H1 (cell line): ENCODE measurements around the gene FADS6. TPM values are rescaled to one million over a fixed set of nuclear protein-coding genes. Genes with fewer than 3 reads are reported as not detected.

Experiments
- CTCF ChIA-PET: fragments of 300-600 bp; sonication (Branson Sonifier 250); formaldehyde crosslinking; loops from one replicate; lab custom pipeline; 2021; ENCODE audit not compliant: partially characterized antibody; lab: Charles Lee
- POLR2A ChIA-PET: fragments of 300-600 bp; sonication (Branson Sonifier 250); formaldehyde crosslinking; loops from one replicate; lab custom pipeline; 2021; ENCODE audit warnings: inconsistent platforms; ENCODE audit not compliant: partially characterized antibody; lab: Charles Lee
- DNase-seq, 2 experiments: peaks; one replicate each; pipeline versions ENCODE4 v3.0.0 to v3.0.0-alpha.2; 2010 to 2022; ENCODE audit warnings: low spot score in 2 of 2, low read depth in 1 of 2, mixed read lengths in 1 of 2
- FAIRE-seq: peaks from 2 replicates; lab custom pipeline; 2011; peaks lifted over from hg19 to GRCh38; lab: Jason Lieb, UNC
- H2AFZ ChIP-seq: 2 replicates; pipeline ENCODE4 v1.8.1; 2012; ENCODE audit warnings: low read length, inconsistent platforms
- H2AK5ac ChIP-seq: 2 replicates; pipeline ENCODE4 v1.6.1; 2013; ENCODE audit warnings: low read depth, low read length
- H2BK120ac ChIP-seq: replicated peaks from 2 replicates; pipeline ENCODE3; 2013; ENCODE audit warnings: low read depth, low read length, inconsistent platforms
- H2BK12ac ChIP-seq: 2 replicates; pipeline ENCODE4 v1.6.1; 2013; ENCODE audit warnings: low read depth, low read length
- H2BK15ac ChIP-seq: 2 replicates; pipeline ENCODE4 v1.6.1; 2013; ENCODE audit warnings: low read length
- H2BK20ac ChIP-seq: 2 replicates; pipeline ENCODE4 v1.6.1; 2013; ENCODE audit warnings: low read length
- H2BK5ac ChIP-seq: 2 replicates; pipeline ENCODE4 v1.6.1; 2013; ENCODE audit warnings: low read depth, low read length
- H3K14ac ChIP-seq: 2 replicates; pipeline ENCODE4 v1.6.1; 2013; ENCODE audit warnings: inconsistent platforms; ENCODE audit not compliant: insufficient read length
- H3K18ac ChIP-seq: 2 replicates; pipeline ENCODE4 v1.6.1; 2013; ENCODE audit warnings: low read length; ENCODE audit errors: extremely low read depth
- H3K23ac ChIP-seq: 2 replicates; pipeline ENCODE4 v1.6.1; 2013; ENCODE audit warnings: inconsistent platforms; ENCODE audit not compliant: insufficient read length
- H3K23me2 ChIP-seq: 2 replicates; pipeline ENCODE4 v1.6.1; 2013; ENCODE audit warnings: low read depth, low read length
- H3K27ac ChIP-seq: 2 replicates; pipeline ENCODE4 v1.6.1; 2011; ENCODE audit warnings: low read depth, low read length, inconsistent platforms
- H3K27me3 ChIP-seq, 4 experiments: replicated peaks in 1 of 4; 1 replicate in 1 of 4; 2 replicates in 3 of 4; pipeline versions ENCODE4 v1.6.1 to v1.8.1; 2011 to 2013; ENCODE audit warnings: low read length in 3 of 4, mild to moderate bottlenecking in 3 of 4, inconsistent platforms in 2 of 4, mixed read lengths in 2 of 4, moderate library complexity in 1 of 4; ENCODE audit not compliant: control insufficient read depth in 3 of 4, insufficient read depth in 3 of 4; ENCODE audit errors: extremely low read depth in 1 of 4
- H3K36me3 ChIP-seq, 4 experiments: 2 replicates each; pipeline versions ENCODE4 v1.6.1 to v1.8.1; 2011 to 2013; ENCODE audit warnings: mild to moderate bottlenecking in 4 of 4, low read length in 3 of 4, moderate library complexity in 2 of 4, control low read depth in 1 of 4, inconsistent platforms in 1 of 4; ENCODE audit not compliant: insufficient read depth in 4 of 4, control insufficient read depth in 2 of 4
- H3K4ac ChIP-seq: replicated peaks from 2 replicates; pipeline ENCODE3; 2013; ENCODE audit warnings: low read length, low read depth, mixed read lengths, inconsistent platforms; ENCODE audit not compliant: insufficient read length
- H3K4me1 ChIP-seq, 4 experiments: replicated peaks in 1 of 4; 1 replicate in 1 of 4; 2 replicates in 3 of 4; pipeline versions ENCODE4 v1.6.1 to v1.8.1; 2011 to 2013; ENCODE audit warnings: low read length in 3 of 4, inconsistent platforms in 2 of 4, mixed read lengths in 1 of 4; ENCODE audit not compliant: insufficient read depth in 4 of 4, control insufficient read depth in 3 of 4
- H3K4me2 ChIP-seq, 2 experiments: 2 replicates each; pipeline versions ENCODE4 v1.6.1 to v1.8.1; 2011 to 2013; ENCODE audit warnings: low read depth in 2 of 2, low read length in 2 of 2, control low read depth in 1 of 2, inconsistent platforms in 1 of 2, mild to moderate bottlenecking in 1 of 2; ENCODE audit not compliant: insufficient read depth in 1 of 2
- H3K4me3 ChIP-seq, 4 experiments: fragments of 200-600, 300-600 bp in 1 of 4; sonication (generic), shearing (Covaris generic), sonication (Bioruptor Twin) in 1 of 4; 2 replicates each; pipeline versions ENCODE4 v1.5.1 to v1.8.1; 2011 to 2016; ENCODE audit warnings: low read length in 4 of 4, low read depth in 3 of 4, control low read depth in 2 of 4, inconsistent platforms in 2 of 4, mild to moderate bottlenecking in 2 of 4, mixed read lengths in 1 of 4, moderate library complexity in 1 of 4; ENCODE audit not compliant: insufficient read depth in 2 of 4; ENCODE audit errors: extremely low read depth in 1 of 4
- H3K56ac ChIP-seq: replicated peaks from 2 replicates; pipeline ENCODE3; 2013; ENCODE audit warnings: low read depth, mild to moderate bottlenecking, mixed read lengths, low read length, inconsistent platforms; ENCODE audit not compliant: insufficient read length
- H3K79me1 ChIP-seq: 2 replicates; pipeline ENCODE4 v1.6.1; 2013; ENCODE audit warnings: low read depth, low read length, control low read depth
- H3K79me2 ChIP-seq, 2 experiments: 2 replicates each; pipeline versions ENCODE4 v1.6.1 to v1.8.1; 2012 to 2013; ENCODE audit warnings: low read length in 2 of 2, mild to moderate bottlenecking in 2 of 2, inconsistent platforms in 1 of 2; ENCODE audit not compliant: insufficient read depth in 2 of 2, control insufficient read depth in 1 of 2
- H3K9ac ChIP-seq, 4 experiments: replicated peaks in 1 of 4; 1 replicate in 1 of 4; 2 replicates in 3 of 4; pipeline versions ENCODE4 v1.6.1 to v1.8.1; 2011 to 2013; ENCODE audit warnings: low read depth in 3 of 4, low read length in 3 of 4, control low read depth in 2 of 4, mild to moderate bottlenecking in 2 of 4, moderate library complexity in 2 of 4, inconsistent platforms in 1 of 4; ENCODE audit errors: extremely low read depth in 1 of 4
- H3K9me3 ChIP-seq, 2 experiments: 2 replicates each; pipeline versions ENCODE4 v1.6.1 to v1.8.1; 2012 to 2013; ENCODE audit warnings: mild to moderate bottlenecking in 2 of 2, moderate library complexity in 2 of 2, control low read depth in 1 of 2, inconsistent platforms in 1 of 2, low read depth in 1 of 2, low read length in 1 of 2, mixed read lengths in 1 of 2; ENCODE audit not compliant: insufficient read depth in 2 of 2
- H4K20me1 ChIP-seq, 2 experiments: replicated peaks in 1 of 2; 2 replicates each; pipeline versions ENCODE3 to v1.8.1; 2011 to 2013; ENCODE audit warnings: inconsistent platforms in 2 of 2, low read length in 2 of 2, mild to moderate bottlenecking in 1 of 2; ENCODE audit not compliant: insufficient read depth in 2 of 2, control insufficient read depth in 1 of 2
- H4K5ac ChIP-seq: 2 replicates; pipeline ENCODE4 v1.6.1; 2013; ENCODE audit warnings: low read length, low read depth, mixed read lengths, inconsistent platforms; ENCODE audit not compliant: insufficient read length
- H4K8ac ChIP-seq: 2 replicates; pipeline ENCODE4 v1.8.0; 2013; ENCODE audit warnings: mild to moderate bottlenecking, moderate library complexity, low read length, inconsistent platforms; ENCODE audit not compliant: insufficient read depth; ENCODE audit errors: extremely low read depth
- H4K91ac ChIP-seq: replicated peaks from 2 replicates; pipeline ENCODE3; 2013; ENCODE audit warnings: low read length, mixed read lengths, inconsistent platforms; ENCODE audit not compliant: insufficient read length
- BACH1 ChIP-seq: IDR thresholded peaks from 2 replicates; pipeline ENCODE4 v1.6.1; 2012; ENCODE audit warnings: low read length, improper control_type of control experiment
- BCL11A ChIP-seq, 2 experiments: IDR thresholded peaks; one replicate each; pipeline ENCODE4 v1.6.1; 2011; ENCODE audit warnings: low read depth in 2 of 2, low read length in 2 of 2, mild to moderate bottlenecking in 2 of 2
- EGR1 ChIP-seq: IDR thresholded peaks from 2 replicates; pipeline ENCODE4 v1.6.1; 2011; ENCODE audit warnings: low read depth, low read length, borderline replicate concordance
- EP300 ChIP-seq, 2 experiments: IDR thresholded peaks; 1 replicate in 1 of 2; 2 replicates in 1 of 2; pipeline ENCODE4 v1.6.1; 2011 to 2012; ENCODE audit warnings: low read depth in 2 of 2, low read length in 2 of 2, mild to moderate bottlenecking in 2 of 2, borderline replicate concordance in 1 of 2, inconsistent platforms in 1 of 2, moderate library complexity in 1 of 2
- GTF2F1 ChIP-seq: IDR thresholded peaks from 2 replicates; pipeline ENCODE4 v1.6.1; 2012; ENCODE audit warnings: low read depth, low read length, improper control_type of control experiment, borderline replicate concordance
- NRF1 ChIP-seq: IDR thresholded peaks from 2 replicates; pipeline ENCODE4 v1.6.1; 2011; ENCODE audit warnings: mild to moderate bottlenecking, low read depth, low read length, improper control_type of control experiment
- RFX5 ChIP-seq: IDR thresholded peaks from 2 replicates; pipeline ENCODE4 v1.6.1; 2011; ENCODE audit warnings: low read depth, low read length, improper control_type of control experiment, borderline replicate concordance
- SAP30 ChIP-seq: fragments of 300-600 bp; sonication (generic); IDR thresholded peaks from 2 replicates; pipeline ENCODE4 v1.7.1; 2012; ENCODE audit warnings: low read length, moderate library complexity, mild to moderate bottlenecking, inconsistent platforms; ENCODE audit not compliant: insufficient read depth, insufficient replicate concordance
- WGBS, 2 experiments: shearing (Covaris generic) in 1 of 2; methylation state at CpG; one replicate each; pipeline versions ENCODE4 v1.1.6 to v1.1.7; 2013 to 2015; ENCODE audit warnings: low lambda C conversion rate in 2 of 2, mixed read lengths in 2 of 2, inconsistent platforms in 1 of 2, low coverage in 1 of 2, missing lambda C conversion rate in 1 of 2; ENCODE audit not compliant: insufficient replicate concordance in 2 of 2, insufficient coverage in 1 of 2, insufficient read length in 1 of 2; ENCODE audit errors: extremely low coverage in 1 of 2, missing lambda C conversion rate in 1 of 2; 5-methylcytosine and 5-hydroxymethylcytosine counted together
- polyA plus RNA-seq, 7 experiments: library from polyadenylated mRNA; depleted of rRNA in 3 of 7; stranded (reverse) in 5 of 7; unstranded in 2 of 7; fragments of >200 nt in 5 of 7; fragments of 200-250 nt in 2 of 7; gene quantifications; 1 replicate in 5 of 7; 2 replicates in 1 of 7; 4 replicates in 1 of 7; pipeline versions ENCODE4 v1.2.1 to v1.2.3, GENCODE V29; 2011 to 2013; ENCODE audit warnings: missing spikeins in 2 of 7, mixed read lengths in 2 of 7
- total RNA-seq: library from RNA; stranded (reverse); fragmentation: NEBNext Ultra II Directional; extraction: Animal tissue kit (Norgen Biotek cat#: 25700); gene quantifications from 2 replicates; pipeline ENCODE4 v1.2.1, GENCODE V29; 2021

FADS6 gene
- total and polyA plus RNA-seq, 2 of the 8 experiments (the other 6 are each of a cell fraction or from before 2014, with no cell fraction given): 0.56 to 2.5 TPM

GRCh38 chr17:74917430-74917829 is 24.0 kb upstream of the FADS6 start:
- DNase-seq: no peak

More at GRCh38 chr17:74917430-74917829, 24.0 kb upstream of the FADS6 start:
- H3K36me3 ChIP-seq: no peaks in the 10 kb centered on the region
- TF ChIP-seq SAP30 (no peak), EGR1 (no peak), BACH1 (no peak), EP300 (IDR thresholded peaks at IDR 0.05; ENCODE audit: borderline replicate concordance in 1 of 2, low read depth in 2 of 2, low read length in 2 of 2) (no peak), GTF2F1 (no peak), NRF1 (no peak), RFX5 (no peak), BCL11A (IDR thresholded peaks at IDR 0.05; ENCODE audit: low read depth in 2 of 2, low read length in 2 of 2) (no peak)
- no peak overlapping the region for H3K4me2 ChIP-seq
- H2AFZ ChIP-seq: no peak overlapping the region
- H3K4ac ChIP-seq: peak overlapping the region; percentile 23
- WGBS, 2 experiments: 88% methylated on average over 9 of the region's 10 CpGs; no CpG with 5 or more reads in 1 of the 2 experiments
- no peak overlapping the region for H3K23ac ChIP-seq
- no peak overlapping the region for H2BK20ac ChIP-seq
- H3K18ac ChIP-seq: no peak overlapping the region
- H4K91ac ChIP-seq: no peak overlapping the region
- H4K8ac ChIP-seq: no peak overlapping the region
- POLR2A ChIA-PET: interaction anchor here (1.0 to 2.3 kb wide), 2 partner anchors 9 to 11 kb away, joined by 3 to 7 read pairs; no protein-coding TSS in a partner anchor
- H3K23me2 ChIP-seq: no peaks in the 10 kb centered on the region
- H4K20me1 ChIP-seq: peaks cover 0 to 4% of the 10 kb centered on the region in 2 experiments
- CTCF ChIA-PET: interaction anchor here (0.6 to 49.9 kb wide), 3 partner anchors 21 to 89 kb away, joined by 3 to 1072 read pairs (median 3); no protein-coding TSS in a partner anchor
- no peak overlapping the region for H2BK5ac ChIP-seq
- no peak overlapping the region for H2BK15ac ChIP-seq
- peaks cover 0 to 9% (median 8%) of the 10 kb centered on the region in 4 experiments; a peak in 6 of 7 replicates for H3K4me1 ChIP-seq
- H3K56ac ChIP-seq: no peak overlapping the region
- no peaks in the 10 kb centered on the region for H3K9me3 ChIP-seq
- no peak overlapping the region for H3K27ac ChIP-seq
- no peak for FAIRE-seq
- no peak overlapping the region for H3K4me3 ChIP-seq
- no peaks in the 10 kb centered on the region for H3K79me2 ChIP-seq
- peaks cover 3 to 9% (median 4%) of the 10 kb centered on the region in 4 experiments for H3K27me3 ChIP-seq
- no peak overlapping the region for H2AK5ac ChIP-seq
- H3K79me1 ChIP-seq: no peaks in the 10 kb centered on the region
- H4K5ac ChIP-seq: no peak overlapping the region
- H2BK120ac ChIP-seq: no peak overlapping the region
- no peak overlapping the region for H2BK12ac ChIP-seq
- H3K14ac ChIP-seq: no peak overlapping the region
- no peak overlapping the region; a peak in 1 of 7 replicates for H3K9ac ChIP-seq
